Mammary epithelial cell (primary cell): ENCODE measurements around the gene CPXM1.

Source experiments
- CTCF ChIP-seq, 2 donors: IDR thresholded peaks in 1 of 2; conservative IDR thresholded peaks in 1 of 2; 2 replicates each; pipeline ENCODE4 v1.5.1; 2011 to 2012; ENCODE audit warnings: inconsistent platforms in 2 of 2, low read length in 2 of 2, mild to moderate bottlenecking in 2 of 2, control low read depth in 1 of 2, low read depth in 1 of 2; ENCODE audit not compliant: insufficient read depth in 1 of 2; ENCODE audit errors: extremely low read depth in 1 of 2
- EZH2 ChIP-seq: IDR thresholded peaks from 2 replicates; pipeline ENCODE4 v1.6.1; 2012; ENCODE audit warnings: low read length, inconsistent platforms, borderline replicate concordance

GRCh38 chr20:2837221-2837960 lies 37.0 kb upstream of the CPXM1 start:
- no peak for TF ChIP-seq CTCF (conservative IDR thresholded peaks at IDR 0.05 in 1 of 2, IDR thresholded peaks at IDR 0.05 in 1 of 2; ENCODE audit: extremely low read depth in 1 of 2, insufficient read depth in 1 of 2, low read depth in 1 of 2, low read length in 2 of 2)
- TF ChIP-seq EZH2: no peak
